Esophagus muscularis mucosa (tissue), 3 donors: ENCODE measurements around the gene QRICH1.

Source experiments
- CTCF ChIP-seq, 3 experiments: fragments of 200-600 bp in 2 of 3; fragments of 450-650 bp in 1 of 3; sonication (generic) in 2 of 3; IDR thresholded peaks; one replicate each; pipeline ENCODE4 v1.5.1; 2017 to 2019; ENCODE audit warnings: antibody characterized with exemption in 3 of 3, mild to moderate bottlenecking in 2 of 3, moderate library complexity in 1 of 3
- POLR2A ChIP-seq: fragments of 450-650 bp; IDR thresholded peaks from one replicate; pipeline ENCODE4 v1.6.1; 2017; ENCODE audit warnings: antibody characterized with exemption, moderate library complexity, mild to moderate bottlenecking, low read depth

- TF ChIP-seq POLR2A (no peak), CTCF (IDR thresholded peaks at IDR 0.05) (no peak)
Observed at GRCh38 chr3:49108346-49108745, 14.5 kb upstream of the QRICH1 start.
